Calu3 (cell line): ENCODE measurements around the gene MCM9. TPM values are rescaled to one million over a fixed set of nuclear protein-coding genes. Genes with fewer than 3 reads are reported as not detected.

Experiments used
- BruUV-seq: library from RNA; stranded (reverse); fragments of 400-500 nt; replicated peaks from 2 replicates; lab custom pipeline; 2021; lab: Mats Ljungman, UMichigan
- CTCF ChIA-PET: fragments of 300-600 bp; sonication (Branson Sonifier 250); formaldehyde crosslinking; loops from one replicate; lab custom pipeline; 2022; ENCODE audit warnings: antibody characterized with exemption; lab: Charles Lee
- DNase-seq: peaks from one replicate; pipeline ENCODE4 v3.0.0; 2022
- H3K27ac Mint-ChIP-seq: one replicate; pipeline ENCODE4 v1.8.0; 2022; ENCODE audit warnings: mixed read lengths; ENCODE audit not compliant: unreplicated experiment
- H3K27me3 Mint-ChIP-seq: one replicate; pipeline ENCODE4 v1.8.0; 2022; ENCODE audit warnings: mixed read lengths; ENCODE audit not compliant: unreplicated experiment
- H3K36me3 Mint-ChIP-seq: one replicate; pipeline ENCODE4 v1.8.0; 2022; ENCODE audit warnings: mild to moderate bottlenecking, moderate library complexity, mixed read lengths; ENCODE audit not compliant: insufficient read depth, unreplicated experiment
- H3K4me1 Mint-ChIP-seq: one replicate; pipeline ENCODE4 v1.8.0; 2022; ENCODE audit warnings: mild to moderate bottlenecking, low read depth, mixed read lengths; ENCODE audit not compliant: unreplicated experiment
- H3K4me3 Mint-ChIP-seq: one replicate; pipeline ENCODE4 v1.8.0; 2022; ENCODE audit warnings: mild to moderate bottlenecking, low read depth, moderate library complexity, mixed read lengths; ENCODE audit not compliant: unreplicated experiment
- H3K9me3 Mint-ChIP-seq: one replicate; pipeline ENCODE4 v1.8.0; 2022; ENCODE audit warnings: low read depth, mixed read lengths; ENCODE audit not compliant: unreplicated experiment
- CTCF ChIP-seq: fragments of 200-600 bp; IDR thresholded peaks from one replicate; pipeline ENCODE4 v1.8.0; 2022; ENCODE audit warnings: antibody characterized with exemption; ENCODE audit not compliant: unreplicated experiment
- intact Hi-C: fragments of 100-400 bp; cut with micrococcal nuclease; formaldehyde crosslinking; loops from one replicate; pipeline ENCODE4 v1.10.0; 2022; ENCODE audit not compliant: unreplicated experiment
- total RNA-seq: library from RNA; stranded (reverse); gene quantifications from 2 replicates; pipeline ENCODE4 v1.2.3, GENCODE V29; 2022

The MCM9 gene
- total RNA-seq, 1 experiment from 2014 or later, result 24.6 TPM

GRCh38 chr6:118935331-118935668 lies 341 bp upstream of the MCM9 start:
- CTCF ChIA-PET, result no interaction called here
- H3K4me1 Mint-ChIP-seq, result peaks cover 30% of the 10 kb centered on the region
- intact Hi-C loops, result no loop called here

GRCh38 chr6:118933855-118934460 lies 1.0 kb downstream of the MCM9 start:
- BruUV-seq, result TSS peak; percentile 34
- intact Hi-C loops, result loop anchor here (5.0 kb wide), 1 partner anchor 37 kb away; no protein-coding TSS in a partner anchor
- no peaks in the 10 kb centered on the region for H3K27me3 Mint-ChIP-seq
- H3K27ac Mint-ChIP-seq, result peak overlapping the region; percentile 42
- CTCF ChIA-PET, result no interaction called here
- H3K36me3 Mint-ChIP-seq, result peaks cover 31% of the 10 kb centered on the region
- peak overlapping the region; percentile 86 for H3K4me3 Mint-ChIP-seq
- TF ChIP-seq CTCF, result no peak
- DNase-seq, result no peak
- peaks cover 30% of the 10 kb centered on the region for H3K4me1 Mint-ChIP-seq
- H3K9me3 Mint-ChIP-seq, result peaks cover 2% of the 10 kb centered on the region

More at GRCh38 chr6:118935331-118935668, 341 bp upstream of the MCM9 start:
- Mint-ChIP-seq H3K4me3 (peak overlapping the region; percentile 86), H3K27ac (peak overlapping the region; percentile 62), H3K9me3 (peaks cover 2% of the 10 kb centered on the region), H3K27me3 (no peaks in the 10 kb centered on the region), H3K36me3 (peaks cover 31% of the 10 kb centered on the region)
- DNase-seq, result no peak
- no TSS peak for BruUV-seq
- TF ChIP-seq CTCF, result no peak

DNA sequence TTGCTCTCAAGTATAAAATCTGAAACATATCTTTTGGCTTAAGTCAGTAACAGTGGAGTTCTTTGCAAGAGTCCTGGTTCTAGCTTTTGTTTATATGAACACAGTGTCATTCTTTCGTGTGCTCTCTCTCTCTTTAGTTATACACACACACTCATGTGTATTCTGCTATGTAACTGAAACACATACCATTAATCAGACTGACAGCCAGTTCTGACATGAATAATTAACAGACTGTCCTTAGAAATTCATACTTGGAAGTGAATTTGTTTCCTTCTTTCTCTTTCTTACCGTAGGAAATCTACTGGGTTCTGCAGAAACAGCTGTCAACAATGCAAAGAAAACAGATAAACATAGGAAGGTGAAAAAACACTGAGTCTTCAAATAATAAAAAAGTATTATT lies 2.5 kb downstream of the MCM9 start:
- Mint-ChIP-seq H3K27me3 (no peaks in the 10 kb centered on the region), H3K9me3 (peaks cover 2% of the 10 kb centered on the region), H3K4me1 (peaks cover 30% of the 10 kb centered on the region), H3K4me3 (peak overlapping the region; percentile 86), H3K36me3 (peaks cover 36% of the 10 kb centered on the region), H3K27ac (peak overlapping the region; percentile 42)
- no TSS peak for BruUV-seq
- TF ChIP-seq CTCF, result no peak
- DNase-seq, result no peak
- CTCF ChIA-PET, result no interaction called here
- intact Hi-C loops, result loop anchor here (5.0 kb wide), 1 partner anchor 35 kb away; no protein-coding TSS in a partner anchor

DNA sequence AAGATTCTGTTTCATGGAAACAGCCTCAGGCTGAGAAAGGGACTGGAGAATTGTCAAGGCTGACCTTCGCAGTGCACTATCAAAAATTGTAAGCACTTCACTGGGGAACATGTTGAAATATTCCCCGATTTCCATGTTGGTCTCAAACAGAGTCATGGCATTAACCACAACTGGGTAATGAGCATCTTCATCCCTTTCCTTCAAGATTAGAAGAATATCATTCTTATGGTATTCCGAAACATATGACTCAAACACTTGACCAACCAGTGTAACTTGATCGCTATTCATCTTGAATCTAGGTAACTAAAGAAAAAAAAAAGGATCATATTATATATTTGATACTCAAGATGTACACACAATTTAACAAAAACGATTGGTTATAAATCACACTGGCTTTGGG lies 3.5 kb downstream of the MCM9 start:
- no peak for TF ChIP-seq CTCF
- Mint-ChIP-seq H3K27ac (no peak overlapping the region), H3K4me1 (peaks cover 30% of the 10 kb centered on the region), H3K36me3 (peaks cover 36% of the 10 kb centered on the region), H3K4me3 (no peak overlapping the region), H3K27me3 (no peaks in the 10 kb centered on the region), H3K9me3 (peaks cover 2% of the 10 kb centered on the region)
- intact Hi-C loops, result loop anchor here (5.0 kb wide), 1 partner anchor 34 kb away; no protein-coding TSS in a partner anchor
- no TSS peak for BruUV-seq
- CTCF ChIA-PET, result no interaction called here
- no peak for DNase-seq
